Measurements from ENCODE around the gene TSFM. TPM values are rescaled to one million over a fixed set of nuclear protein-coding genes. Genes with fewer than 3 reads are reported as not detected.

The TSFM gene
- total and polyA plus RNA-seq, 2 of the 13 experiments (the other 11 are each of a cell fraction or from before 2014, with no cell fraction given) = 29.8 to 68.3 TPM

DNA sequence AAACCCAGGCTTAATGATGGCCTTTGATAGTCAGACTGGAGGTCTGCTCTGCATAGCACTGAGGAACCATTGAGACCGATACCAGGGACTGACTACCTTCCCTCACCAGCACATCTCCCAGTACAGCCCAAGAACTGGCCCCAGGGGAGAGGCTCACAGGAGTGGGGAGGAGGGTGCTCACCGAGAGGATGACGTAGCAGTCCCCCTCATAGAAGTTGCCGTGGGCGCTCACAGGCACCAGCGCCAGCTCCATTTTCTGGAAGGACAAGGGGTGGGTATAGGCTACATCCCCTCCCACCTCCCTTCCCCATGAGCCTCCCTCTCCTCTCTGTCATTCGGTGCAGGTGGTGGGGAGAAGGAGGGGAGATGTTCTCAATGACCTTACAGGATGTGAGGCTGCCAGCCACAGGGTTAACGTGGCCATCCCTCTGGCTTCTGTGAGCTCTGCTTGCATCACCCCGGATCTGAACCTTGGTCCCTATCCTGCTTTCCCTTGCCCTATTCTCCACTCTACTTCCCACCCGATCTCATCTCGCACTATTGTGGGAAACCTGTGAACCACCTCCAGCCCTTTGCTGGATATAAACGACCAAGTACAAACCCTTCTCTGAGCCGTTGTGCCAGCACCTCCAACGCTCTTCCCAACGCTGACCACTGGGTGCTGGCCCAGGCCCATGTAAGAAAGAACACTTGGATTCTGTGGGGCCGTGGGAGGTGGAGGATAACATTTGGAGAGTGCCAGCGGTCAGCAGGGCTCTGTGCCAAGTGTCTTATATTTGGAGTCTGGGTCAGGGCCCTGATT, 31.6 kb downstream of the TSFM start (continued):
- TF ChIP-seq ZIK1 (CRISPR knock-in tag; IDR thresholded peaks at IDR 0.05; ENCODE audit: borderline replicate concordance, low read depth) (no peak), ZNF790 (CRISPR knock-in tag; IDR thresholded peaks at IDR 0.05; ENCODE audit: borderline replicate concordance) (no peak), ZFP82 (CRISPR knock-in tag; IDR thresholded peaks at IDR 0.05; ENCODE audit: borderline replicate concordance) (no peak), ZFP1 (CRISPR knock-in tag; IDR thresholded peaks at IDR 0.05) (no peak), CHD4 (IDR thresholded peaks at IDR 0.05; ENCODE audit: borderline replicate concordance, low read length) (no peak), NFAT5 (CRISPR knock-in tag; IDR thresholded peaks at IDR 0.05) (no peak), ARID3A (IDR thresholded peaks at IDR 0.05; ENCODE audit: low read depth, low read length) (no peak), GABPA (IDR thresholded peaks at IDR 0.05; ENCODE audit: low read depth, low read length) (no peak), GABPA (CRISPR knock-in tag; IDR thresholded peaks at IDR 0.05; ENCODE audit: low read depth) (peak; percentile 58; the same call in 1 of the 2 replicates), HCFC1 (IDR thresholded peaks at IDR 0.05; ENCODE audit: low read depth, low read length) (no peak), POLR2AphosphoS5 (IDR thresholded peaks at IDR 0.05; ENCODE audit: low read depth, low read length) (peak; percentile 51), NCOA2 (CRISPR knock-in tag; IDR thresholded peaks at IDR 0.05) (no peak; the same call in 1 of the 2 replicates), EEA1 (CRISPR knock-in tag; IDR thresholded peaks at IDR 0.05; ENCODE audit: borderline replicate concordance) (no peak), ZNF496 (CRISPR knock-in tag; IDR thresholded peaks at IDR 0.05; ENCODE audit: insufficient replicate concordance) (no peak), MTF1 (CRISPR knock-in tag; IDR thresholded peaks at IDR 0.05) (no peak), ZMYM2 (CRISPR knock-in tag; IDR thresholded peaks at IDR 0.05) (no peak), NONO (IDR thresholded peaks at IDR 0.05) (no peak), NONO (CRISPR knock-in tag; conservative IDR thresholded peaks at IDR 0.05) (no peak), ZNF670 (CRISPR knock-in tag; IDR thresholded peaks at IDR 0.05; ENCODE audit: borderline replicate concordance) (no peak), TEAD3 (CRISPR knock-in tag; optimal IDR thresholded peaks at IDR 0.05; ENCODE audit: borderline replicate concordance) (peak; percentile 10), SP2 (CRISPR knock-in tag; IDR thresholded peaks at IDR 0.05) (no peak), AKAP8 (CRISPR knock-in tag; IDR thresholded peaks at IDR 0.05) (no peak), ZNF75D (CRISPR knock-in tag; IDR thresholded peaks at IDR 0.05; ENCODE audit: borderline replicate concordance) (no peak)
- TF ChIP-seq, protein P1, sequence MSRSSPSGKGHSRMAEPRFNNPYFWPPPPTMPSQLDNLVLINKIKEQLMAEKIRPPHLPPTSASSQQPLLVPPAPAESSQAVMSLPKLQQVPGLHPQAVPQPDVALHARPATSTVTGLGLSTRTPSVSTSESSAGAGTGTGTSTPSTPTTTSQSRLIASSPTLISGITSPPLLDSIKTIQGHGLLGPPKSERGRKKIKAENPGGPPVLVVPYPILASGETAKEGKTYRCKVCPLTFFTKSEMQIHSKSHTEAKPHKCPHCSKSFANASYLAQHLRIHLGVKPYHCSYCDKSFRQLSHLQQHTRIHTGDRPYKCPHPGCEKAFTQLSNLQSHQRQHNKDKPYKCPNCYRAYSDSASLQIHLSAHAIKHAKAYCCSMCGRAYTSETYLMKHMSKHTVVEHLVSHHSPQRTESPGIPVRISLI (CRISPR knock-in tag; IDR thresholded peaks at IDR 0.05; ENCODE audit: borderline replicate concordance) = no peak
